Activated naive CD4-positive, alpha-beta T cell treated with anti-CD3 and anti-CD28 coated beads, Interleukin-2, amount 10 ng/mL, durations not matched to agents 7 days and 5 days (primary cell): Measurements from ENCODE around the gene FBXL13.
"Not testable (repeated sequence)": the region's sequence is repeated elsewhere in the genome, so short reads cannot be mapped to it uniquely, and the experiment has no call there.

Source experiments
- CTCF ChIA-PET: fragments of 350-600 bp; sonication (Branson Sonifier 250); formaldehyde crosslinking; loops from one replicate; lab custom pipeline; 2021; ENCODE audit warnings: antibody characterized with exemption; lab: Charles Lee
- DNase-seq: peaks from one replicate; pipeline ENCODE4 v3.0.0-alpha.2; 2020
- H3K27ac Mint-ChIP-seq: one replicate; pipeline ENCODE4 v1.8.0; 2021; ENCODE audit warnings: mild to moderate bottlenecking, moderate library complexity, mixed read lengths
- H3K27me3 Mint-ChIP-seq: one replicate; pipeline ENCODE4 v1.8.0; 2021; ENCODE audit warnings: mild to moderate bottlenecking, mixed read lengths
- H3K36me3 Mint-ChIP-seq: one replicate; pipeline ENCODE4 v1.8.0; 2021; ENCODE audit warnings: mixed read lengths
- H3K4me1 Mint-ChIP-seq: one replicate; pipeline ENCODE4 v1.8.0; 2021; ENCODE audit warnings: mixed read lengths
- H3K4me3 Mint-ChIP-seq: one replicate; pipeline ENCODE4 v1.8.0; 2021; ENCODE audit warnings: mild to moderate bottlenecking, moderate library complexity, mixed read lengths
- H3K9me3 Mint-ChIP-seq: one replicate; pipeline ENCODE4 v1.8.0; 2021; ENCODE audit warnings: mixed read lengths

Gene FBXL13

DNA sequence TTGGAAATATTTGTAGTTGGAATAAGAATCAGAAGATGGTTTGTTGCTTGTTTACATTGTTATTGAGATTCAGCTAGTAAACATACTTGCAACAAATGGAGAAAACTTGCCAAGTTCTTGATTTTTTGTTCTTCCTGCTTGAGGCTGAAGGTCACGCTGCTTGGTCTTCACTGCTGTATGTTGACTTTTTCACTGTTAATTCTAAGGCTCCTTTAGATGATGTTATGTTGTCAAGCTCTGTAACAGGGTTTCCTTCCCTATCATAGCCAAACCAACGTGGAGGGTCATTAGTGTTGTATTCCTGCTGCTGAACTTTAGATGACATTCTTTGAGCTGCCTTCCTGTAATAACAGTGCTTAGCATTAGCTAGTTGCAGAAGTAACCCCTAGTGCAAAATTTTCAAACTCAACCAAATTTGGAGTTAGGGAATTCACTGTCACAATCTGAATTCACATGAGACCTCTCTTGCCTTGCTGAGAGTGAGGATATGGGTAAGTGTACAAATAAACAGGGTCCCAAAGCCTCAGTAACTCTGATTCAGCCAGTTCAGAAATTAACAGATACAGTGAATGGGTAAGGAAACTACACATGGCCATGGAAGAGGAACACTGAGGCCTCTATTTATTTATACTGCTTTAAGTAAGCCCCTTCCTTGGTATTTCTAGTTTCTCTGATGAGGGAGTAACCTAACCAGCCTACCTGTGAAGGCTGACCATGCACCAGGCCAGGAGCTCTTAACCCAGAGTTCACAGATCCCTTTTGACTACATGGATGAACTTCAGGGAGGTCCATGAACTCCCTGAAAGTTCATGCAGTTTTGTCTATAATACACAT is 261.2 kb downstream of the FBXL13 start:
- CTCF ChIA-PET, result no interaction called here
- H3K27ac Mint-ChIP-seq, result no peak overlapping the region
- H3K4me3 Mint-ChIP-seq, result no peak overlapping the region
- no peaks in the 10 kb centered on the region for H3K27me3 Mint-ChIP-seq
- H3K9me3 Mint-ChIP-seq, result no peaks in the 10 kb centered on the region
- H3K4me1 Mint-ChIP-seq, result peaks cover 10% of the 10 kb centered on the region
- DNase-seq, result no peak
- H3K36me3 Mint-ChIP-seq, result peaks cover 4% of the 10 kb centered on the region

DNA sequence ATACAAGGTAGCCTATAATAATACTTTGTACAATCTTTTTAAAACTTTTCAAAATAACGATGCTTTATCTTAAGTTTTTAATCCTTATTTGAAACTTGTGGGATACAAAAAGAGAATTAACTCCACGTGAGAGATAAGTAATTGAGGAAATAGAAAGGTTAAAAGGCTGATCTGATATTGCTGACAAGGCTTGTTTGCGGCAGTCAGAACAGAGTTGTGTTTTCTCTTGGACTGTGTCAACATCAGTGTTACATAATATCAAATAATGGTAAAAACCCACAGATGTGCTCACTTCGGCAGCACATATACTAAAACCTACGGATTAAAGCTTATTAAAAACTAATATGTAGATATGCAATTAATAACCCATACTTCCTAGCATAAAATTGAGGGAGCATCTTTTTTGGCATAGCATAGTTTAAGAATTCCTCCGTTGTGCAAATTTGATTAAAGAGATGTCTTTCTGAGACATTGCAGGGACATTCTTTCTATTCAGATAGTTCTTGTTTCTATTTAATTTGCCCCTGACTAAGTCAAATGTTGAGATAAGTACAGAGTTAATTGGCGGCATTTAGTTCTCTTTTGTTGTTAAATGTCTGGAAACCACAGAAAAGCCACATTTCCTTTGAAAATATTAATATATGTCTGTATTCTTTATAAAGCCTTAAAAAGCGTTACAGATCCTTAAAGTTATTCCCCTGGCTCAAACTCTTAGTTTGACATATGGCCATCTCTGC is 262.5 kb downstream of the FBXL13 start:
- CTCF ChIA-PET, result no interaction called here
- H3K4me1 Mint-ChIP-seq, result peaks cover 10% of the 10 kb centered on the region
- no peak overlapping the region for H3K27ac Mint-ChIP-seq
- H3K4me3 Mint-ChIP-seq, result no peak overlapping the region
- peaks cover 4% of the 10 kb centered on the region for H3K36me3 Mint-ChIP-seq
- H3K27me3 Mint-ChIP-seq, result no peaks in the 10 kb centered on the region
- no peak for DNase-seq
- no peaks in the 10 kb centered on the region for H3K9me3 Mint-ChIP-seq

DNA sequence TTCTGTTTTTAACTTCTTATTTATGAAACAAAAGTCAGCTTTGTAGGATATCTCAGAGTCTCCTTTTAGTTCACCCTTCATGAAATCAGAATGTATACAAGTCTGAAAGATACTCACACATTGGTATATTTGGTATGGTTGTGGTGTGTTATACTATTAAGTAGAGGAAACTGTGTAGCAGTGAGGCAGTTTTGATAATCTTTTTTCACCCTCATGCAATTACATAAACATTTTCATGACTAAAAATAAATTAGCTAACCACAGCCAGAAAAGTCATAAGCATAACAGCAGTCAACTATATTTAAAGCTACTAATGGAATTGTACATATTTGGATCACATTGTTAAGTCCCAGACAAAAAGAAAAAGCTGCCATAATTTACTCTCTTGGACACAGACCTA is 263.7 kb downstream of the FBXL13 start:
- Mint-ChIP-seq H3K36me3 (peaks cover 4% of the 10 kb centered on the region), H3K9me3 (no peaks in the 10 kb centered on the region), H3K4me1 (peaks cover 10% of the 10 kb centered on the region), H3K27ac (no peak overlapping the region), H3K27me3 (no peaks in the 10 kb centered on the region), H3K4me3 (no peak overlapping the region)
- DNase-seq, result no peak
- CTCF ChIA-PET, result no interaction called here

DNA sequence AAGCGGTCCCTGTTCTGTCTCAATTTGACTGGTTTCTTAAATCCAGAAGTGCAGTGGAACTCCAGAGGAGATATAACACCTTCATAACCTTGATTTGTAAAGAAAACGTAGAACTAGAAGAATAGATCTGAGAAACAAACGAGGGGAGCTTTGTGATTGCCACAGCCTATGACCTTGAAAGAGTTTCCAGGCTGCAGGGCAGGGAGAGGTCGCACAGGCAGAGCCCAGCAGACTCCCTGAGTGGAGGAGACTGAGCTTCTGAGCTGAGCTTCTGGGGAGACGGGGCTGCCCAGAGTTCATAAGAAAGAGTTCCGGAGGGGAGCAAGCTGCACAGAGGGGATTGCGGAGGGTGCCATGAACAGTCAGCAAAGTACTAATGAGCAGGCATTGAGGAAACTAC is 268.0 kb downstream of the FBXL13 start:
- Mint-ChIP-seq H3K4me3 (no peak overlapping the region), H3K27ac (no peak overlapping the region), H3K36me3 (no peaks in the 10 kb centered on the region), H3K9me3 (peaks cover 3% of the 10 kb centered on the region), H3K27me3 (no peaks in the 10 kb centered on the region), H3K4me1 (no peaks in the 10 kb centered on the region)
- CTCF ChIA-PET, result no interaction called here
- no peak for DNase-seq

DNA sequence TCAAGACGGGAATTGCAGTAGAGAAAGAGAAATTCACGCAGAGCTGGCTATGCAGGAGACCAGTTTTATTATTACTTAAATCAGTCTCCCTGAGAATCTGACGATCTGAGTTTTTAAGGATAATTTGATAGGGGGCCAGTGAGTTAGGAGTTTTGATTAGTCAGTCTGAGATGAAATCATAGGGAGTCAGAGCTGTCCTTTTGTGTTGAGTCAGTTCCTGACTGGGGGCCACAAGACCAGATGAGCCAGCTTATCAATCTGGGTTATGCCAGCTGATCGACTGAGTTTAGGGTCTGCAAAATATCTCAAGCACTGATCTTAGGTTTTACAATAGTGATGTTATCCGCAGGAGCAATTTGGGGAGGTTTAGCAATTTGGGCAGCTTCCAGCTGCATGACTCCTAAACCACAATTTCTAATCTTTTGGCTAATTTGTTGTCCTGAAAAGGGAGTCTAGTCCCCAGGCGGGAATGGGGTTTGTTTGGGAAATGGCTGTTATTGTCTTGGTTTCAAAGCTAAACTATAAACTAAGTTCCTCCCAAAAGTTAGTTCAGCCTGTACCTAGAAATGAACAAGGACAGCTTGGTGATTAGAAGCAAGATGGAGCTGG is 278.5 kb downstream of the FBXL13 start:
- H3K9me3 Mint-ChIP-seq, H3K36me3 Mint-ChIP-seq, H3K4me3 Mint-ChIP-seq, H3K27me3 Mint-ChIP-seq, DNase-seq, H3K27ac Mint-ChIP-seq, CTCF ChIA-PET, H3K4me1 Mint-ChIP-seq: not testable (repeated sequence)

DNA sequence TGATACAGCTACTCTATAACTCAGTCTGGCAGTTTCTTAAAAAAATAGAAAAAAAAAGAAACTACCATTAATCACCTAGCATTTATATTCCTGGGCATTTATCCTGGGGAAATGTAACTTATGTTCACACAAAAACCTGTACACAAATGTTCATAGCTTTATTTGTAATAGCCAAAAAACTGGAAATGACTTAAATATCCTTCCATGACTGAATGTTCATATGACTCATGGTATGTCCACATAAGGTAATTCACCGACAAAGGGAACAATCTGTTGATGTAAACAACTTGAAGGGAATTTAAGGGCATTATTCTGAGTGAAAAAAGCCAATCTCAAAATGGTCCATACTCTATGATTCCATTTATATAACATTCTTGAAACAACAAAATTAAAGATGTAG is 280.0 kb downstream of the FBXL13 start:
- H3K27ac Mint-ChIP-seq, H3K36me3 Mint-ChIP-seq, H3K4me3 Mint-ChIP-seq, H3K27me3 Mint-ChIP-seq, DNase-seq, H3K4me1 Mint-ChIP-seq, CTCF ChIA-PET, H3K9me3 Mint-ChIP-seq: not testable (repeated sequence)

DNA sequence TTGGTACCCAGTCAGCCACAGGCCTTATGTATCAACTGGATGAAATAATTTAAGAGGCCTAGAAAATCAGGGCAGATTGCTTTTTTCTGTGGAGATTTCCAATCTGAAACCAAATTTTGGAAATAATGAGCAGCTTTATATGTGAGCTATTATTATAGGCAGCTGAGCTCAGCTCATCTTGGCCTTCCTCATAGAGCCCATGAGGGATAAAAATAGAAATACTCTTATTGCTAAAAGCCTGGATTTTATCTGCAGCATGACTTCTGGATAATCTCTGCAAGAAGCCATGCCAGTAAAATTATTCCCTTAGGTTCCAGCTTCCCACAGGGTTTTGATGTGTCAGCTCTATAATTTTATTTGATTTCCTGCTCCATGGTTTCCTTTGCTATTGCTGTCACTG is 282.8 kb downstream of the FBXL13 start:
- H3K9me3 Mint-ChIP-seq, H3K27ac Mint-ChIP-seq, H3K4me3 Mint-ChIP-seq, DNase-seq, H3K4me1 Mint-ChIP-seq, H3K36me3 Mint-ChIP-seq, H3K27me3 Mint-ChIP-seq, CTCF ChIA-PET: not testable (repeated sequence)

DNA sequence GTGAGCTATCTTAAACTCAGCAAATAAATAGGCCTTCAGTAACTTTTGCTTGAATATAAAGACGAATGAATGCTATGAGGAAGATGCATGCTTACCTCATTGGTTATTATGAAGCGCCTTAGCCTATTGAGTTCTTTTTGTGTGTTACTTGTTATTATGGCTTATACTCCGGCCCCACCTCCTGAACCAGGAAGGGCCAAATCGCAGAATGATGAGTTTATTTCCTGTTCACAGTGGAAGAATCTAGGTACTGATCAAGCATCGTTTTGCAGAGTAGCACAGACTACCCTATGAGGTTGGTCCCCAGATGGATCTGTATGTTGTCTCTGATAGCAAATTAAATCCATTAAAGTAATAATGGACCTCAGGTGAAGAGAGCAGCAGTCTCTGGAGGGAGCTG is 283.2 kb downstream of the FBXL13 start:
- H3K27me3 Mint-ChIP-seq, CTCF ChIA-PET, H3K9me3 Mint-ChIP-seq, H3K4me1 Mint-ChIP-seq, H3K36me3 Mint-ChIP-seq, H3K27ac Mint-ChIP-seq, DNase-seq, H3K4me3 Mint-ChIP-seq: not testable (repeated sequence)

DNA sequence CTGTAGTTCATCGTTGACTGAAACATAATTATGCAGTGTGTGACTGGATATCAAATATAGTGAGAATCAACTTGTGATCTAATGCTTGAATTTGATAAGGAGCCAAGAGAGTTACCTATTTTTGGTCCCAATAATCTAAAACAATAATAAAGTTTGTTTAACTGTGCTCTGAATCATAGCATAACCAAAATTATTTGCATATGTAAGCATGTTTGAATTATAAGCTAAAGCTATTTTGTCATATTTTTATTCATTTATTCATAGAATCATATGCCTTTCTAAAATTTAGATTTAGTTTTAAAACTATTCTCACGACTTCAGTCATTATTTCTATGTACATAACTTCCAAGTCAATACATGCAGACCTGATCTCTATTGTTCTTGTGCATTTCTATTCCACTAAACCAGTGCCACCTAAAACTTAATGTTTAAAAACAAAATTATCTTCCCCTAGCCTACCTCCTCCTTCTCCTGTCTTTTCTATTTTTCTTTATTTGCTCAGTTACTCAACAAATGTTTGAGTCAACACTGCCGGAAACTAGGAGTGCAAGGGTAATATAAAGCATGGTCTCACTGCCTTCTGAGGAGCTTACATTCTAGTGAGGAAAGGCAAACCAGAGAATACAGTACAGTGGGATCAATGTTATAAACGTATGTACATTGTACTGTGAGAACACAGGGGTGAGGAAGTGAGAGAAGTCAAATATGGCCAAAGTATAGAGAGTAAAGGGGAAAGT is 284.1 kb downstream of the FBXL13 start:
- H3K4me1 Mint-ChIP-seq, H3K27ac Mint-ChIP-seq, CTCF ChIA-PET, H3K9me3 Mint-ChIP-seq, H3K27me3 Mint-ChIP-seq, DNase-seq, H3K4me3 Mint-ChIP-seq, H3K36me3 Mint-ChIP-seq: not testable (repeated sequence)

DNA sequence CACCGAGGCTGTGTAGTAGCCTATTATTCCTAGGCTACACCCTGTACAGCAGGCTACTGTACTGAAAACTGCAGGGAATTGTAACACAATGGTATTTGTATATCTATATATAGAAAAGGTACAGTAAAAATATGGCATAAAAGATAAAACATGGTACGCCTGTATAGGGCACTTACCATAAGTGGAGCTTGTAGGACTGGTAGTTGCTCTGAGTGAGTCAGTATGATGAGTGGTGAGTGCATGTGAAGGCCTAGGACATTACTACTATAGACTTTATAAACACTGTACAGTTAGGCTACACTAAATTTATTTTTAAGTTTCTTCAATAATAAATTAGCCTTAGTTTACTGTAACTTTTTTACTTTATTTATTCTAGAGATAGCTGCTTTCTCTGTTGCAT is 285.8 kb downstream of the FBXL13 start:
- CTCF ChIA-PET, H3K4me1 Mint-ChIP-seq, H3K9me3 Mint-ChIP-seq, H3K36me3 Mint-ChIP-seq, H3K4me3 Mint-ChIP-seq, H3K27me3 Mint-ChIP-seq, DNase-seq, H3K27ac Mint-ChIP-seq: not testable (repeated sequence)

DNA sequence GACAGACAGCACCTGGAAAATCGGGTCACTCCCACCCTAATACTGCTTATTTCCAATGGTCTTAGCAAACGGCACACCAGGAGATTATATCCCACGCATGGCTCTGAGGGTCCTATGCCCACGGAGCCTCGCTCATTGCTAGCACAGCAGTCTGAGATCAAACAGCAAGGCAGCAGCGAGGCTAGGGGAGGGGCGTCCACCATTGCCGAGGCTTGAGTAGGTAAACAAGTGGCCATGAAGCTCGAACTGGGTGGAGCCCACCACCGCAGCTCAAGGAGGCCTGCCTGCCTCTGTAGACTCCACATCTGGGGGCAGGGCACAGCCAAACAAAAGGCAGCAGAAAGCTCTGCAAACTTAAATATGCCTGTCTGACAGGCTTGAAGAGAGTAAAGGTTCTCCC is 293.7 kb downstream of the FBXL13 start:
- H3K4me1 Mint-ChIP-seq, H3K27me3 Mint-ChIP-seq, CTCF ChIA-PET, H3K27ac Mint-ChIP-seq, DNase-seq, H3K4me3 Mint-ChIP-seq, H3K9me3 Mint-ChIP-seq: not testable (repeated sequence)
- H3K36me3 Mint-ChIP-seq, result peaks cover 13% of the 10 kb centered on the region

DNA sequence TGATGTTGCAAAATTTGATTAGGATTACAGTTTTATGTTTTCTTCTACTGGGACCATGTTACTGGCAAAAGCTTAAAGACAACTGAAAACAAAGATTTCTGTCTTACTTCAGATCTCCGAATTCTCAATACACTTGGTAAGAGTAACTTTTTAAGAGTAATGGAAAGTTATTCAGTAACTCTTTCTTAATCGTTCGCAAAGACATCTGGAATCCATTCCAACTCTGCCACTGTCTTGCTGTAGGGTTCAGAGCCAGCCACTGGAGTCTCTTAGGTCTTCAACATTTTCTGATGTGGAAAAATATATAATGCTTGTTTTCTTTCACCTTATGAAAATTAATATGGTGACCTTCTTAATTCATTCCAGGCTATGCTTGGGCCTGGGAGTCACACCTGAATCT is 295.9 kb downstream of the FBXL13 start:
- H3K27me3 Mint-ChIP-seq, H3K9me3 Mint-ChIP-seq, H3K4me3 Mint-ChIP-seq, DNase-seq, CTCF ChIA-PET, H3K27ac Mint-ChIP-seq, H3K4me1 Mint-ChIP-seq: not testable (repeated sequence)
- H3K36me3 Mint-ChIP-seq, result peaks cover 13% of the 10 kb centered on the region

DNA sequence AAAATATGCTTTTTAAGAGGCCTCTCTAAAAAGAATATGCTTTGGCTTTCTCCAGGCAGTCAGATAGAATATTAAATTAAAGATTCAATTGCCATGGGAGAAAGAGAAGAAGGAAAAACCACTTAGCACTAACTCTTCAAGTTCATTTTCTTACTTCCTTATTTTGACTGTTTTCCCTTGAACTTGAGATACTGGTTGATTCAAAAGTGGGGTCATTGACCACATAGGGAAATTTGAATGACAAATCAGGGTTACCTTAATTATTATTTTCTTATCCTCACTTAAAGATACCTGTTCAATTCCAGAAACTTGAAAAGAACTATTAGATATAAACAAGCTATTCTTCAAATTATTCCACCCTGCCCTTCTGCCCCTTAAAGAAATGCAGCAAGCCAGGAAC is 298.4 kb downstream of the FBXL13 start:
- H3K27me3 Mint-ChIP-seq, DNase-seq, CTCF ChIA-PET, H3K4me1 Mint-ChIP-seq, H3K4me3 Mint-ChIP-seq, H3K9me3 Mint-ChIP-seq, H3K27ac Mint-ChIP-seq: not testable (repeated sequence)
- H3K36me3 Mint-ChIP-seq, result peaks cover 13% of the 10 kb centered on the region

DNA sequence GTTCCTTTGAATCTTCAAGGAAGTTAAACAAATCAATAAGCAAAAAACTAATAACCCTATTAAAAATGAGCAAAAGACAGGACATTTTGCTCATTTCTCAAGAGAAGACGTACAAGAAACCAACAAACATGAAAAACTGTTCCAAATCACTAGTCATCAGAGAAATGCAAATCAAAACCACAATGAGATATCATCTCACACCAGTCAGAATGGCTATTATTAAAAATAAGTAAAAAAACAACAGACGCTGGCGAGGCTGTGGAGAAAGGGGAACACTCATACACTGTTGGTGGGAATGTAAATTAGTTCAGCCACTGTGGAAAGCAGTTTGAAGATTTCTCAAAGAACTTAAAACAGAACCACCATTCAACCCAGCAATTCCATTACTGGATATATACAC is 304.1 kb downstream of the FBXL13 start:
- H3K4me1 Mint-ChIP-seq, CTCF ChIA-PET, H3K9me3 Mint-ChIP-seq, H3K27ac Mint-ChIP-seq, DNase-seq, H3K4me3 Mint-ChIP-seq, H3K27me3 Mint-ChIP-seq, H3K36me3 Mint-ChIP-seq: not testable (repeated sequence)
